ENCODE results near the gene CCL22.

Gene CCL22

DNA sequence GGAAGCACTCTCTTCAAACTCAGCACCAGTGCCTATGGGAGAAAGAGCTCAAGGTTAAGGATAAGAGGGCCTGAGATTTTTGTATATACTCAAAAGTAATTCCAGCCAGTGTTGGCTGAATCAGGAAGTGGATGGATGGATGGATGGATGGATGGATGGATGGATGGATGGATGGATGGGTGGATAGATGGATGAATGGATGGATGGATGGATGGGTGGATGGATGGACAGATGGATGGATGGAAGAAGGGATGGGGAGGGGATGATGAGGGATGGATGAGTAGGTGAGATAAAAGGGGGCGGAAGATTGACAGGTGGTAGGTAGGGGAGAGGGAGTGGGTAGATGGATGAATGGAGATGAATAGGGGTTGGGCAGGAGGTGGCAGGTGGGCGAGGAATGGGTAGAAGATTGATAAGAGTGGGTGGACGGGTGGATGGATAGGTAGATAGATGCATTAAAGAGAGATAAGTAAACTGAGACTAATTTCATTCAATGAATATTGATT, 17.8 kb downstream of the CCL22 start:
- no peak for DNase-seq (ENCODE audit: low read depth in 2 of 2)

DNA sequence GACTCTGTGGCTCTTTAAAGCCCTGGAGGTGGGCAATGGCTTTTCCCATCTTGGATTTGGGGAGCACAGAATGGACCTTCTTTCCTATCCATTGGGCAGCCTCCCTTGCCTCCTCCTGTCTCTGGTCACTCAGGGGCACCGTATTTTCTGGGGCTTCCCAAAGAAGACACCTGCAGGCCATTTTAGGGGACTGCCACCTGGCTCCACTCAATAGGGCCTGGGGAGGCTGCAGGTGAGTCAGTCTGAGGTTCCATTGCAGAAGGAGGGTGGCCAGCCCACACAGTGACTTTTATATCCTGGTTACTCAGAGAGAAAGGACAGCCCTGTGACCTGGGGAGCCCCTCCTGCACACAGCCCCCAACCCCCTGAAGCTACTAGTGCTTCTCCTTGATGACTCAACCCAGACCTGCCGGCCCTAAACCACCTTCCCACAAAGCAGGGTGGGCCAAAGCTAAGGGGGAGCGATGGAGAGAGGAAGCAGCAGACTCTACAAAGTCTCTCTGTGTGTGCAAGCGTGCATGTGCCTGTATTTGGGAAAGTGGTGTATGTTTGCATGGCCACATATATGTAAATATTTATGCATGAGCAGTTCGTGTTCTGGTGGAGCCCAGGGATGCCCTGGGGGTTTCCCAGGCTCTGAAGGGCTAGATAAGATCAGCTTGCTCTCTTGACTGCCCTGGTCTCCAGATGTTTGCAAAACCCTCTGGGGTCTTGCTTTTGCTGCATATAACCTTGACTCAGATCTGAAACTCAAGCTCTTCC, 18.7 kb downstream of the CCL22 start:
- DNase-seq (ENCODE audit: low read depth in 2 of 2) = no peak

DNA sequence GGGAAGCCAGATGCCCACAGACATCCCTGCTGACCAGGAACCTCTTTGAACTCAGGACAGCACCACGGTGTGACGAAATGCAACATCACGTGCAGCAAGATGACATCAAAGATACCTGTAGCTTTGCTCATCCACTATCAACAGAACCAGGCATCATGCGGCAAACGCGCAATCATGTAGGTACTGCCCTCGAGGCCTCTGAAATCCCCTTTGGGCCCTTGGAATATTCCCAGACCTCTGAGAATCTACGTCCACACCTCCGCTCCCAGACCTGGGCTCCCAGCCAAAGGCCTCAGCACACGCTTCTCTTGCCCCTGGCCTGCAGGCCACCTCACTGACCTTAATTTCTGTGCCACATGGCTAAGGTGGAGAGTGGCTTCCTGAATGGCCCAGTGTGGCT, 21.0 kb downstream of the CCL22 start:
- no peak for DNase-seq (ENCODE audit: low read depth in 2 of 2)

DNA sequence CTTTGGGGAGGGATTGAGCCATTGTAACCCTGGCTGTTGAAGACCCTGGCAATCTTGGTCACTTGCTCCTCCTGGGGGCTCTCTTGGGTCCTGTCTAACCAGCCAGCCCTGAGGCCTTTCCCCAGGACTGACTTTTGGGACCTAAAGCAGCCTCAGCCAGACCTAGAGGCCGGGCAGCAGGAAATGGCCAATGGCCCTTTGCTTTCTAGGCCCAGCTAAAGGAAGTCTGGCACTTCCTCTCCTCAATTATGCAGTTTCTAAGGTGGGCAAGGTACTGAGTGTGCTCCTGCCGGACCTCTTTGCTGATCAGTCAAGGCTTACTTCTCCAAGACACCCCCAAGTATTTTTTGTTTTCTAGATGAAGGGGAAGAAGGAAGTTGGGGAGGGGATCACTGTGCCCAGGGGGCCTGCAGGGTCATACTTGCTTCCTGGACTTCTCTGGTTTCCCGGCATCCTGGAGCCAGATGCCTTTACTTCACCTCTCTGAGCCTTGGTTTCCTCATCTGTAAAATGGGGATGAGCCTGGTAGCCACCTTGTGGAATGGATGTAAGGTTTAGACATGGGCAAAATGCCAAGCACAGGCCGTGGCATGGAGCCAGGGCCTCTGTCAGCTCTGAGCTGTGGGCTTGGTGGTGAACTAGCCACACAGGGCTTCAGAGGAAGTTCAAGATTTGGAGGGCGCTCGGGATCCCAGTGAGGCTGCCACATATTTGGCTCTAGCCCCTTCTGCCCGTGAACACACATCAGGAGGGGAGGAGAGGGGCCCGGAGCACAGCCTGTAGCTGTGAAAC, 22.3 kb downstream of the CCL22 start:
- no peak for DNase-seq (ENCODE audit: low read depth in 2 of 2)

DNA sequence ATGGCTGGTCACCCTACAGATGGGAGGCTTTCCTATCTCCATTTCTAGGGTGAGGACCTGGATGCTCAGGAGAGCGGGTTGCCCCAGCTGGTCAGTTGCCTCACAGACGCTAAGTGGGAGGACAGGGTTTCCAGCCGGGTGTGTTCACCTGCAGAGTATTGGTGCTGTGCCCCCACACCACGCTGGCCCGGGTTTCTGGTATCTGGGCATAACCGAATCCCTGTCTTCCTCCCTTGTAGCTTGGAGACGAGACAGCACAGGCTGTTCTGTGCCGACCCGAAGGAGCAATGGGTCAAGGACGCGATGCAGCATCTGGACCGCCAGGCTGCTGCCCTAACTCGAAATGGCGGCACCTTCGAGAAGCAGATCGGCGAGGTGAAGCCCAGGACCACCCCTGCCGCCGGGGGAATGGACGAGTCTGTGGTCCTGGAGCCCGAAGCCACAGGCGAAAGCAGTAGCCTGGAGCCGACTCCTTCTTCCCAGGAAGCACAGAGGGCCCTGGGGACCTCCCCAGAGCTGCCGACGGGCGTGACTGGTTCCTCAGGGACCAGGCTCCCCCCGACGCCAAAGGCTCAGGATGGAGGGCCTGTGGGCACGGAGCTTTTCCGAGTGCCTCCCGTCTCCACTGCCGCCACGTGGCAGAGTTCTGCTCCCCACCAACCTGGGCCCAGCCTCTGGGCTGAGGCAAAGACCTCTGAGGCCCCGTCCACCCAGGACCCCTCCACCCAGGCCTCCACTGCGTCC, 23.4 kb downstream of the CCL22 start:
- DNase-seq (ENCODE audit: low read depth in 2 of 2) = no peak

DNA sequence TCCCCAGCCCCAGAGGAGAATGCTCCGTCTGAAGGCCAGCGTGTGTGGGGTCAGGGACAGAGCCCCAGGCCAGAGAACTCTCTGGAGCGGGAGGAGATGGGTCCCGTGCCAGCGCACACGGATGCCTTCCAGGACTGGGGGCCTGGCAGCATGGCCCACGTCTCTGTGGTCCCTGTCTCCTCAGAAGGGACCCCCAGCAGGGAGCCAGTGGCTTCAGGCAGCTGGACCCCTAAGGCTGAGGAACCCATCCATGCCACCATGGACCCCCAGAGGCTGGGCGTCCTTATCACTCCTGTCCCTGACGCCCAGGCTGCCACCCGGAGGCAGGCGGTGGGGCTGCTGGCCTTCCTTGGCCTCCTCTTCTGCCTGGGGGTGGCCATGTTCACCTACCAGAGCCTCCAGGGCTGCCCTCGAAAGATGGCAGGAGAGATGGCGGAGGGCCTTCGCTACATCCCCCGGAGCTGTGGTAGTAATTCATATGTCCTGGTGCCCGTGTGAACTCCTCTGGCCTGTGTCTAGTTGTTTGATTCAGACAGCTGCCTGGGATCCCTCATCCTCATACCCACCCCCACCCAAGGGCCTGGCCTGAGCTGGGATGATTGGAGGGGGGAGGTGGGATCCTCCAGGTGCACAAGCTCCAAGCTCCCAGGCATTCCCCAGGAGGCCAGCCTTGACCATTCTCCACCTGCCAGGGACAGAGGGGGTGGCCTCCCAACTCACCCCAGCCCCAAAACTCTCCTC, 24.1 kb downstream of the CCL22 start:
- no peak for DNase-seq (ENCODE audit: low read depth in 2 of 2)

DNA sequence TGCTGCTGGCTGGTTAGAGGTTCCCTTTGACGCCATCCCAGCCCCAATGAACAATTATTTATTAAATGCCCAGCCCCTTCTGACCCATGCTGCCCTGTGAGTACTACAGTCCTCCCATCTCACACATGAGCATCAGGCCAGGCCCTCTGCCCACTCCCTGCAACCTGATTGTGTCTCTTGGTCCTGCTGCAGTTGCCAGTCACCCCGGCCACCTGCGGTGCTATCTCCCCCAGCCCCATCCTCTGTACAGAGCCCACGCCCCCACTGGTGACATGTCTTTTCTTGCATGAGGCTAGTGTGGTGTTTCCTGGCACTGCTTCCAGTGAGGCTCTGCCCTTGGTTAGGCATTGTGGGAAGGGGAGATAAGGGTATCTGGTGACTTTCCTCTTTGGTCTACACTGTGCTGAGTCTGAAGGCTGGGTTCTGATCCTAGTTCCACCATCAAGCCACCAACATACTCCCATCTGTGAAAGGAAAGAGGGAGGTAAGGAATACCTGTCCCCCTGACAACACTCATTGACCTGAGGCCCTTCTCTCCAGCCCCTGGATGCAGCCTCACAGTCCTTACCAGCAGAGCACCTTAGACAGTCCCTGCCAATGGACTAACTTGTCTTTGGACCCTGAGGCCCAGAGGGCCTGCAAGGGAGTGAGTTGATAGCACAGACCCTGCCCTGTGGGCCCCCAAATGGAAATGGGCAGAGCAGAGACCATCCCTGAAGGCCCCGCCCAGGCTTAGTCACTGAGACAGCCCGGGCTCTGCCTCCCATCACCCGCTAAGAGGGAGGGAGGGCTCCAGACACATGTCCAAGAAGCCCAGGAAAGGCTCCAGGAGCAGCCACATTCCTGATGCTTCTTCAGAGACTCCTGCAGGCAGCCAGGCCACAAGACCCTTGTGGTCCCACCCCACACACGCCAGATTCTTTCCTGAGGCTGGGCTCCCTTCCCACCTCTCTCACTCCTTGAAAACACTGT, 25.0 kb downstream of the CCL22 start:
- DNase-seq (ENCODE audit: low read depth in 2 of 2) = peak; percentile 7 to 25

DNA sequence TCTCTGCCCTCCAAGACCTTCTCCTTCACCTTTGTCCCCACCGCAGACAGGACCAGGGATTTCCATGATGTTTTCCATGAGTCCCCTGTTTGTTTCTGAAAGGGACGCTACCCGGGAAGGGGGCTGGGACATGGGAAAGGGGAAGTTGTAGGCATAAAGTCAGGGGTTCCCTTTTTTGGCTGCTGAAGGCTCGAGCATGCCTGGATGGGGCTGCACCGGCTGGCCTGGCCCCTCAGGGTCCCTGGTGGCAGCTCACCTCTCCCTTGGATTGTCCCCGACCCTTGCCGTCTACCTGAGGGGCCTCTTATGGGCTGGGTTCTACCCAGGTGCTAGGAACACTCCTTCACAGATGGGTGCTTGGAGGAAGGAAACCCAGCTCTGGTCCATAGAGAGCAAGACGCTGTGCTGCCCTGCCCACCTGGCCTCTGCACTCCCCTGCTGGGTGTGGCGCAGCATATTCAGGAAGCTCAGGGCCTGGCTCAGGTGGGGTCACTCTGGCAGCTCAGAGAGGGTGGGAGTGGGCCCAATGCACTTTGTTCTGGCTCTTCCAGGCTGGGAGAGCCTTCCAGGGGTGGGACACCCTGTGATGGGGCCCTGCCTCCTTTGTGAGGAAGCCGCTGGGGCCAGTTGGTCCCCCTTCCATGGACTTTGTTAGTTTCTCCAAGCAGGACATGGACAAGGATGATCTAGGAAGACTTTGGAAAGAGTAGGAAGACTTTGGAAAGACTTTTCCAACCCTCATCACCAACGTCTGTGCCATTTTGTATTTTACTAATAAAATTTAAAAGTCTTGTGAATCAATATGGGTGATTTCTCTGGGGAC, 25.9 kb downstream of the CCL22 start:
- DNase-seq (ENCODE audit: low read depth in 2 of 2) = no peak

DNA sequence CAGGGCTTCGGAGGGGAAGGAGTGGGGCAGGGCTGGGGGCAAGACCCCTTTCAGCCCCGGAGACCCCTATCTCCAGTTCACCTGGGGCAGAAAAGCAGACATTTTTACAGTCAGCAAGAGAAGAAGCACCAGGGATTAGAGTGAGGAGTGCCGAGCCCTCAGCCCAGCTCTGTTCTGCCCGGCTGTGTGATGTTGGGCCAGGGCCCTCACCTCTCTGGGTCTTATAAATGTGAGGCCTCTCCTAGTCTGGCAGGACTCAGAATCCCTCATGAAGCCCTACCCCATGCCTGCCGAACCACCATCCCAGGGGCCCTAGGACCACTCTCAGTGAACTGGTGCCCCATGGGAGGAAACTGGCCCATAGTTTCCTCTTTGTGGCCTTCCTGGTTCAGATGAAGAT, 26.5 kb downstream of the CCL22 start:
- no peak for DNase-seq (ENCODE audit: low read depth in 2 of 2)

DNA sequence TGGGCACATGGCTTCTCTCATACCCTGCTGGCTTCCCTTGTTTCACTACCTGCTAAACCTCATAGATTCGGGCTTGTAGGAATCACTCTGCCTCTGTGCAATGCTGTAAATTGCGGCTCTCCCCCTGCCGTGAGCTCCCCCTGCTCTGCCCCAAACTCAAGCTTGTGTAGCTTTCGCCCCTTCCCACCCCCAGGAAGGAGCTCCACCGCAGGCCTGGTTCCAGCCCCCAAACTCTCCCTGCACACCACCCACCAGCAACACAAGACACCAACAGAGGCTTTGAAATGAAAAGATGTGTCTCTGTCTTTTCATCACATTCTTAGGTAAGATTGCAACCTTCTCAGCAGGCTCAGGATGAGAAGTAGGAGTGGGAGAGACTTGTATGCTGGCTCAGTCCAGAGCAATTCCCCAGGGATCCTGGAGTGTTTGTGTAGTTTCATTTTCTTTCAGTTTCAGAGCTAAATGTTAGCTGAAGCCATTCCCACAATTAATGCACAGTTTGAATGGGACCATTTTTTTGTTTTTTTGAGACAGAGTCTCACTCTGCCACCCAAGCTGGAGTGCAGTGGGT, 27.9 kb downstream of the CCL22 start:
- DNase-seq (ENCODE audit: low read depth in 2 of 2) = peak; percentile 27 to 28

DNA sequence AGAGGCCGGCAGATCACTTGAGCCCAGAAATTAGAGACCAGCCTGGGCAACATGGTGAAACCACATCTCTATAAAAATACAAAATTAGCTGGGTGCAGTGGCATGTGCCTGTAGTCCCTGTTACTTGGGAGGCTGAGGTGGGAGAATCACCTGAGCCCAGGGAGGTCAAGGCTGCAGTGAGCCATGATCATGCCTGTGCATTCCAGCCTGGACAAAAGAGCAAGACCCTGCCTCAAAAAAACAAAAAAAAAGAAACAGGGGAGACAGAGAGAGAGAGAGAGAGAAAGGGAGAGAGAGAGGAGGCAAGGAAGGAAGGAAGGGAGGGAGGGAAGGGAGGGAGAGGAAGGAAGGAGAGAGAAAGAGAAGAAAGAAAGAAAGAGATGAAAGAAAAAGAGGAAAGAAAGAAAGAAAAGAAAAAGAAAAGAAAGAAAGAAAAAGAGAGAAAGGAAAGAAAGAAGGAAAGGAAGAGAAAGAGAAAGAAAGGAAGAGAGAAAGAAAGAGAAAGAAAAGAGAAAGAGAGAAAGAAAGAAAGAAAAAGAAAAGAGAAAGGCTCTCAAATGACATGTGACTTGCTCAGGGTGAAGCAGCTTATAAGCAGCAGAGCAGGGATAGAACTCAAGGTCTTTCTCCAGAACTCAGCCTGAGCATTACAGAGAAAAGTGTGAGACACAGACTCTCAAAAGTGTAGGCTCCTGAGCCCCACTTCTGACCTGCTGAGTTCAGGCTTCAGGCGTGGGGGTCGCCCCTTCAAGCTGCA, 29.2 kb downstream of the CCL22 start:
- DNase-seq (ENCODE audit: low read depth in 2 of 2) = no peak

DNA sequence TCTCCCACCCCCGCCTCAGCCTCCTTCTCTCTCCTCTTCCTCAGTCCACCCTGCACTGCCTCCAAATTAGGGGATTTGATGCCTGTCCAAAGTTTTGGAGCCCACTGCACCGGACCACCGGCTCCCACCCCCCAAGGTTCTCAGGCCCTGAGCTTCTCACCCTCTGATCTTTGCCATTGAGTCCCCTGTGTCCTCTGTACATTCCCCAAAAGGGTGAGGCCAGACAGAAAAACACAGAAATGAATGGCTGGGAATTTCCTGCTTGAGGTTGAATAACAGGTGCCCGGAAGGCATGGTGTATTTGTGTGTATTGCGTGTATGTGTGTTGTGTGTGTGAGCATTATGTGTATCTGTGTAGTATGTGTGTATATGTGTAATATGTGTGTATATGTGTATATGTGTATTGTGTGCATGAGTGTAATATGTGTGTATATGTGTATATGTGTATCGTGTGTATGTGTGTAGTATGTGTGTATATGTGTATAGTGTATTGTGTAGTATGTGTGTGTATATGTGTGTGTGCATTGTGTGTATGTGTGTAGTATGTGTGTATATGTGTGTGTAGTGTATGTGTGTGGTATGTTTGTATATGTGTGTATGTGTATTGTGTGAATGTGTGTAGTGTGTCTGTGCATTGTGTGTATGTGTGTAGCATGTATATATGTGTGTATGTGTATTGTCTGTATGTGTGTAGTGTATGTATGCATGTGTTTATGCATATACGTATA, 29.9 kb downstream of the CCL22 start:
- DNase-seq (ENCODE audit: low read depth in 2 of 2) = no peak

DNA sequence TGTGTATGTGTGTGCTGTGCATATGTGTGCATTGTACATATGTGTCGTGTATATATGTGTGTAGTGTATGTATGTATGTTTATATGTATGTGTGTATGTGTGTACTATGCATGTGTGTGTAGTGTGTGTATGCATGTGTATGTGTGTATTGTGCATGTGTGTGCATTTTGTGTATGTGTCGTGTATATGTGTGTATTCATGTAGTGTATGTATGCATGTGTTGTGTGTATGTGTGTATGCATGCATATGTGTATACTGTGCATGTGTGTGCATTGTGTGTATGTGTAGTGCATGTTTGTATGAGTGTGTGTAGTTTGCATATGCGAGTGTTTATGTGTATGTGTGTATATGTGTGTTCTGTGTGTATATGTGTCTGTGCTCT, 30.5 kb downstream of the CCL22 start:
- no peak for DNase-seq (ENCODE audit: low read depth in 2 of 2)

DNA sequence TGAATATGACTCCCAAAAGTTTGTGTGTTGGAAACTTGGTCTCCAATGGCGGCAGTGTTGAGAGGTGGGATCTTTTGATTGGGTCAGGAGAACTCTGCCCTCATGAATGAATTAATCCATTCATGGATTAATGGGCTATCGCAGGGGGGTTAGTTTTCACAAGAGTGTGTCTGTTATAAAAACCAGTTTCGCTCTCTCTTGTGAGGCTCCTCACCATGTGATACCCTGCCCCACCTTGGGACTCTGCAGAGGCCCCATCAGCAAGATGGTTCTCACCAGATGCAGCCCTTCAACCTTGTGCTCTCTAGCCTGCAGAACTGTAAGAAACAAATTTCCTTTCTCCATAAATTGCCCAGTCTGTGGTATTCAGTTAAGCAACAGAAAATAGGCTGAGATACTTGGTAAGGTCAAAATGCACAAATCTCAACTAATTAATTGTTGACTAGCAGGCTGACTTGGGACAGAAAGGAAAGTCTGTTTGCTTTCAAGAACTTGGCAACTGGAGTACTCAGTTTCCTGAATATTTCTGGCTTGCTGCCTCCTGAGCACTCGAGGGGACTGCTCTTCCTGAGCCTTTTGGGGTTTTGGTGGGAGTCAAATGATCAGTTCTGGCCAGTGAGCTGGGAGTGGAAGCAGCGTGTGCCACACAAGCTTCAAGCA, 32.2 kb downstream of the CCL22 start:
- no peak for DNase-seq (ENCODE audit: low read depth in 2 of 2)

DNA sequence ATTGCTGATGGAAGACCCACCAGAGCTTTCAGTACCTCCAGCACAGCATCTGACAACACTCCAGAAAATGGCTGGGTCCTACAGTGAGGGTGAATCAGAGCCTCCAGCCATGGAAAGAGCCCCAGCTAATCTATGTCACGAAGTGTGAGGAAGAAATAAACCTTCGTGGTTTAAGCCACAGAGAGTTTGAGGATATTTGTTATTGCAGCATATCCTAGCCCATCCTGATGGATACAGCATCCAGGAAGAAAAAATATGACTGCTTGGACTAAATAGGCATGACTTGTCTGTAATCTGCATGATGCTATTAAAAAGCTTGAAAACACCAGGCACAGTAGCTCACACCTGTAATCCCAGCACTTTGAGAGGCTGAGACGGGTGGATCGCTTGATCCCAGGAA, 32.7 kb downstream of the CCL22 start:
- DNase-seq (ENCODE audit: low read depth in 2 of 2) = no peak

DNA sequence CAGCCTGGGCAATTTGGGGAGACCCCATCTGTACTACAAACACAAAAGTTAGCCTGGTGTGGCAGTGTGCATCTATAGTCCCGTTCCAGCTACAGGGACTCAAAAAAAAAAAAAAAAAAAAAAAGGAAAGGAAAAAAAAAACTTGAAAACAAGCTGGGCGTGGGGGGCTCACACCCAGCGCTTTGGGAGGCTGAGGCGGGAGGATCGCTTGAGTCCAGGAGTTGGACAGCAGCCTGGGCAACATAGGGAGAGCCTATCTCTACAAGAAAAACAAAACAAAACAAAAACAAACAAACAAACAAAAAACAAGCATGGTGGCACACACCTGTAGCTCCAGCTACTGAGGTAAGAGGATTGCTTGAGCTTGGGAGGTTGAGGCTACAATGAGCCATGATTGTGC, 33.1 kb downstream of the CCL22 start:
- DNase-seq (ENCODE audit: low read depth in 2 of 2) = no peak

DNA sequence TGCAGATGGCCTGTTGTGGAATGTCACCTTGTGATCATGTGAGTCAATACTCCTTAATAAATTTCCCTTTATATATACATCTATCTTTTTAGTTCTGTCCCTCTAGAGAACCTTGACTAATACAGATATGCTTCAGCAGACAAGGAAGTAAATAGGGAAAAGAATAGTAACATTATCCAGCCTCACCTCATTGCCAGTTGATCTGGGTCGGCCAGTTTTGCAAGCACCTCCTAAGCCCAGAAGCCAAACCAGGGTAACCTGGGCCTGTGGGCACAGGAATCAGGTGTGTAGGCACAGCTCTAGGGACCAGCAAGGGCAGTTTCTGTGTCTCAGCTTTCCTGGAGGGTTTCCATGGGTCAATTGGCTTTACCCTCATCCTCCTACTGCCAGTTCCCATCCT, 34.1 kb downstream of the CCL22 start:
- DNase-seq (ENCODE audit: low read depth in 2 of 2) = no peak
